GM23338 (cell line): ENCODE data around the gene SLC5A12. TPM values are rescaled to one million over a fixed set of nuclear protein-coding genes. Genes with fewer than 3 reads are reported as not detected.

Experiments
- EZH2 ChIP-seq: fragments of 200-600 bp; sonication (generic); IDR thresholded peaks from one replicate; pipeline ENCODE4 v1.8.0; 2017; ENCODE audit warnings: antibody characterized with exemption, mild to moderate bottlenecking, low read depth; ENCODE audit not compliant: unreplicated experiment
- EZH2phosphoT487 ChIP-seq: fragments of 200-600 bp; sonication (generic); IDR thresholded peaks from one replicate; pipeline ENCODE4 v1.8.1; 2018; ENCODE audit warnings: antibody characterized with exemption; ENCODE audit not compliant: unreplicated experiment
- JUNB ChIP-seq: IDR thresholded peaks from one replicate; pipeline ENCODE4 v1.6.1; 2016; ENCODE audit warnings: antibody characterized with exemption; ENCODE audit not compliant: unreplicated experiment
- NANOG ChIP-seq: IDR thresholded peaks from 2 replicates; pipeline ENCODE4 v1.6.1; 2016; ENCODE audit warnings: antibody characterized with exemption, borderline replicate concordance
- POLR2AphosphoS5 ChIP-seq: IDR thresholded peaks from 2 replicates; pipeline ENCODE4 v1.6.1; 2016; ENCODE audit warnings: antibody characterized with exemption, low read depth
- REST ChIP-seq: IDR thresholded peaks from one replicate; pipeline ENCODE4 v1.6.1; 2018; ENCODE audit warnings: antibody characterized with exemption; ENCODE audit not compliant: unreplicated experiment
- STAT1 ChIP-seq: IDR thresholded peaks from one replicate; pipeline ENCODE4 v1.6.1; 2016; ENCODE audit warnings: antibody characterized with exemption; ENCODE audit not compliant: unreplicated experiment
- ZNF331 ChIP-seq: fragments of 250-450 bp; sonication (Bioruptor Pico); IDR thresholded peaks from 2 replicates; pipeline ENCODE4 v1.5.0; 2020; ENCODE audit warnings: low read depth, mild to moderate bottlenecking, moderate library complexity
- ZNF462 ChIP-seq: fragments of 250-450 bp; sonication (Bioruptor Pico); IDR thresholded peaks from 2 replicates; pipeline ENCODE4 v1.5.0; 2020; ENCODE audit warnings: mild to moderate bottlenecking, moderate library complexity
- polyA plus RNA-seq: library from polyadenylated mRNA; unstranded; fragments of >200 nt; fragmentation: Nextera tagmentation; extraction: Ambion mirVana; gene quantifications from 2 replicates; pipeline ENCODE4 v1.2.1, GENCODE V29; 2016
- total RNA-seq: library from RNA; depleted of rRNA; stranded (reverse); fragments of >200 nt; shearing (Covaris generic); gene quantifications from 2 replicates; pipeline ENCODE4 v1.2.3, GENCODE V29; 2014

The SLC5A12 gene
- total and polyA plus RNA-seq, 2 experiments from 2014 or later, result 0.60 to 1.4 TPM

GRCh38 chr11:26729284-26729683, 7.4 kb upstream of the SLC5A12 start (continued):
- TF ChIP-seq ZNF462, result no peak
- no peak for TF ChIP-seq NANOG
- no peak for TF ChIP-seq JUNB
- no peak for TF ChIP-seq STAT1
- TF ChIP-seq ZNF331, result no peak
- TF ChIP-seq EZH2, result no peak
- TF ChIP-seq EZH2phosphoT487, result no peak
- TF ChIP-seq POLR2AphosphoS5, result no peak
- no peak for TF ChIP-seq REST
